Activated T-cell treated with anti-CD3 and anti-CD28 coated beads, Interleukin-2, amount 50 U/mL, for 24 hours (primary cell): ENCODE data around the gene STRC.
"Not testable (repeated sequence)": the region's sequence is repeated elsewhere in the genome, so short reads cannot be mapped to it uniquely, and the experiment has no call there.

Experiments
- DNase-seq: peaks from one replicate; pipeline ENCODE4 v3.0.0-alpha.2; 2020
- H3K27ac Mint-ChIP-seq: 2 replicates; pipeline ENCODE4 v1.8.0; 2020; ENCODE audit warnings: mild to moderate bottlenecking, mixed read lengths
- H3K27me3 Mint-ChIP-seq: 2 replicates; pipeline ENCODE4 v1.8.0; 2020; ENCODE audit warnings: mixed read lengths
- H3K36me3 Mint-ChIP-seq: 2 replicates; pipeline ENCODE4 v1.8.0; 2020; ENCODE audit warnings: low read depth, mixed read lengths
- H3K4me1 Mint-ChIP-seq: 2 replicates; pipeline ENCODE4 v1.8.0; 2020; ENCODE audit warnings: low read depth, mixed read lengths
- H3K4me3 Mint-ChIP-seq: 2 replicates; pipeline ENCODE4 v1.8.0; 2020; ENCODE audit warnings: mild to moderate bottlenecking, moderate library complexity, mixed read lengths
- H3K9me3 Mint-ChIP-seq: 2 replicates; pipeline ENCODE4 v1.8.0; 2020; ENCODE audit warnings: mixed read lengths

STRC gene

GRCh38 chr15:43618700-43619099, at the start of gene STRC:
TSS of gene STRC (minus strand) at chr15:43618800. CDS start at chr15:43618722, 78 bp downstream.
- not testable (repeated sequence) for H3K36me3 Mint-ChIP-seq, H3K9me3 Mint-ChIP-seq, H3K4me1 Mint-ChIP-seq, DNase-seq, H3K4me3 Mint-ChIP-seq, H3K27ac Mint-ChIP-seq
- peaks cover 14% of the 10 kb centered on the region for H3K27me3 Mint-ChIP-seq

- not testable (repeated sequence) for H3K4me1 Mint-ChIP-seq, H3K9me3 Mint-ChIP-seq, H3K36me3 Mint-ChIP-seq, H3K27ac Mint-ChIP-seq, DNase-seq, H3K27me3 Mint-ChIP-seq, H3K4me3 Mint-ChIP-seq
Observed at GRCh38 chr15:43666177-43666576, 47.6 kb upstream of the STRC start.

GRCh38 chr15:43663333-43663732, 44.7 kb upstream of the STRC start:
- H3K9me3 Mint-ChIP-seq, H3K4me1 Mint-ChIP-seq, H3K27me3 Mint-ChIP-seq, H3K4me3 Mint-ChIP-seq, H3K36me3 Mint-ChIP-seq, DNase-seq, H3K27ac Mint-ChIP-seq: not testable (repeated sequence)

GRCh38 chr15:43662293-43662692, 43.7 kb upstream of the STRC start:
- H3K4me1 Mint-ChIP-seq, H3K4me3 Mint-ChIP-seq, H3K36me3 Mint-ChIP-seq, DNase-seq, H3K27ac Mint-ChIP-seq, H3K9me3 Mint-ChIP-seq, H3K27me3 Mint-ChIP-seq: not testable (repeated sequence)

GRCh38 chr15:43659727-43660126, 41.1 kb upstream of the STRC start:
- H3K4me3 Mint-ChIP-seq, H3K27ac Mint-ChIP-seq, DNase-seq, H3K4me1 Mint-ChIP-seq, H3K9me3 Mint-ChIP-seq, H3K27me3 Mint-ChIP-seq: not testable (repeated sequence)
- peaks cover 11% of the 10 kb centered on the region for H3K36me3 Mint-ChIP-seq

GRCh38 chr15:43649430-43649926, 30.9 kb upstream of the STRC start:
- not testable (repeated sequence) for H3K4me3 Mint-ChIP-seq, H3K9me3 Mint-ChIP-seq, DNase-seq, H3K27ac Mint-ChIP-seq, H3K27me3 Mint-ChIP-seq, H3K4me1 Mint-ChIP-seq
- H3K36me3 Mint-ChIP-seq = peaks cover 41% of the 10 kb centered on the region

GRCh38 chr15:43648649-43649429, 30.2 kb upstream of the STRC start, which contains the start of gene CATSPER2:
TSS of gene CATSPER2 (minus strand) at chr15:43648844. CDS start at chr15:43648061, 783 bp downstream.
- H3K27ac Mint-ChIP-seq = no peak within 1 kb of the TSS
- H3K27me3 Mint-ChIP-seq = no peaks in the 10 kb centered on the region
- peaks cover 40% of the 10 kb centered on the region for H3K36me3 Mint-ChIP-seq
- H3K4me3 Mint-ChIP-seq = no peak within 1 kb of the TSS
- H3K9me3 Mint-ChIP-seq = no peaks in the 10 kb centered on the region
- no peaks in the 10 kb centered on the region for H3K4me1 Mint-ChIP-seq
- DNase-seq = no peak

GRCh38 chr15:43638464-43639204, 20.0 kb upstream of the STRC start:
- not testable (repeated sequence) for H3K27ac Mint-ChIP-seq, H3K9me3 Mint-ChIP-seq, DNase-seq, H3K4me3 Mint-ChIP-seq, H3K36me3 Mint-ChIP-seq, H3K4me1 Mint-ChIP-seq, H3K27me3 Mint-ChIP-seq

- H3K9me3 Mint-ChIP-seq, H3K4me3 Mint-ChIP-seq, H3K27me3 Mint-ChIP-seq, DNase-seq, H3K27ac Mint-ChIP-seq, H3K4me1 Mint-ChIP-seq, H3K36me3 Mint-ChIP-seq: not testable (repeated sequence)
Observed at GRCh38 chr15:43626937-43627336, 8.3 kb upstream of the STRC start.

GRCh38 chr15:43625106-43625505, 6.5 kb upstream of the STRC start:
- Mint-ChIP-seq H3K27me3 (peaks cover 11% of the 10 kb centered on the region), H3K27ac (no peak overlapping the region), H3K4me3 (no peak overlapping the region), H3K9me3 (no peaks in the 10 kb centered on the region), H3K36me3 (no peaks in the 10 kb centered on the region), H3K4me1 (no peaks in the 10 kb centered on the region)
- no peak for DNase-seq

GRCh38 chr15:43622068-43622799, 3.6 kb upstream of the STRC start:
- DNase-seq, H3K9me3 Mint-ChIP-seq, H3K4me3 Mint-ChIP-seq, H3K27ac Mint-ChIP-seq, H3K36me3 Mint-ChIP-seq, H3K4me1 Mint-ChIP-seq: not testable (repeated sequence)
- peaks cover 17% of the 10 kb centered on the region for H3K27me3 Mint-ChIP-seq

- not testable (repeated sequence) for H3K36me3 Mint-ChIP-seq, H3K27ac Mint-ChIP-seq, H3K4me3 Mint-ChIP-seq, H3K4me1 Mint-ChIP-seq, DNase-seq, H3K9me3 Mint-ChIP-seq
- peaks cover 13% of the 10 kb centered on the region for H3K27me3 Mint-ChIP-seq
Observed at GRCh38 chr15:43617750-43618149, 850 bp downstream of the STRC start.

- H3K4me3 Mint-ChIP-seq, H3K36me3 Mint-ChIP-seq, H3K9me3 Mint-ChIP-seq, DNase-seq, H3K27ac Mint-ChIP-seq, H3K4me1 Mint-ChIP-seq: not testable (repeated sequence)
- peaks cover 17% of the 10 kb centered on the region for H3K27me3 Mint-ChIP-seq
Observed at GRCh38 chr15:43602233-43602632, 16.4 kb downstream of the STRC start.

- not testable (repeated sequence) for H3K4me3 Mint-ChIP-seq, H3K9me3 Mint-ChIP-seq, H3K27ac Mint-ChIP-seq, H3K4me1 Mint-ChIP-seq, DNase-seq, H3K36me3 Mint-ChIP-seq
- H3K27me3 Mint-ChIP-seq = peaks cover 21% of the 10 kb centered on the region
Observed at GRCh38 chr15:43600200-43600599, 18.4 kb downstream of the STRC start.

- not testable (repeated sequence) for H3K4me3 Mint-ChIP-seq, H3K4me1 Mint-ChIP-seq, H3K9me3 Mint-ChIP-seq, H3K27ac Mint-ChIP-seq, H3K36me3 Mint-ChIP-seq, DNase-seq
- H3K27me3 Mint-ChIP-seq = peaks cover 16% of the 10 kb centered on the region
Observed at GRCh38 chr15:43599131-43599530, 19.5 kb downstream of the STRC start.
